ENCODE results near the gene ADIPOR1.
"Not testable (repeated sequence)": the region's sequence is repeated elsewhere in the genome, so short reads cannot be mapped to it uniquely, and the experiment has no call there.

GRCh38 chr1:203005395-203006142 lies 47.5 kb upstream of the ADIPOR1 start:
- TF ChIP-seq POLR2A (IDR thresholded peaks at IDR 0.05; ENCODE audit: low read length) = peak; percentile 52
- TF ChIP-seq GATA1 (IDR thresholded peaks at IDR 0.05; ENCODE audit: low read depth, low read length) = not testable (repeated sequence)

Data from erythroblast (primary cell).